HepG2 (cell line): ENCODE results near the gene ACOXL. TPM values are rescaled to one million over a fixed set of nuclear protein-coding genes. Genes with fewer than 3 reads are reported as not detected.

ENCODE experiments used
- FOXC1 ChIP-seq: sonication (generic); formaldehyde crosslinking; IDR thresholded peaks from 2 replicates; pipeline ENCODE4 v1.8.0; 2022; ENCODE audit warnings: mild to moderate bottlenecking, missing genetic modification reagents, borderline replicate concordance
- GATA4 ChIP-seq: sonication (generic); IDR thresholded peaks from 2 replicates; pipeline ENCODE4 v1.6.1; 2016; ENCODE audit warnings: antibody characterized with exemption, low read depth, borderline replicate concordance
- HDAC6 ChIP-seq: fragments of 200-600 bp; sonication (generic); IDR thresholded peaks from 2 replicates; pipeline ENCODE4 v1.7.0; 2017; ENCODE audit warnings: mild to moderate bottlenecking, antibody characterized with exemption, low read length, low read depth
- HIVEP1 ChIP-seq: sonication (generic); formaldehyde crosslinking; IDR thresholded peaks from 2 replicates; pipeline ENCODE4 v1.4.0; 2020; ENCODE audit warnings: mild to moderate bottlenecking, missing genetic modification reagents
- HOXA9 ChIP-seq: sonication (generic); formaldehyde crosslinking; IDR thresholded peaks from 2 replicates; pipeline ENCODE4 v1.8.1; 2022; ENCODE audit warnings: missing genetic modification reagents, mild to moderate bottlenecking, moderate library complexity, borderline replicate concordance
- MTA1 ChIP-seq: sonication (generic); formaldehyde crosslinking; IDR thresholded peaks from 2 replicates; pipeline ENCODE4 v1.4.0; 2020; ENCODE audit warnings: missing genetic modification reagents, mild to moderate bottlenecking, borderline replicate concordance
- NFKB2 ChIP-seq: sonication (generic); formaldehyde crosslinking; IDR thresholded peaks from 2 replicates; pipeline ENCODE4 v1.4.0; 2020; ENCODE audit warnings: missing genetic modification reagents, borderline replicate concordance
- SOX6 ChIP-seq, 2 experiments: fragments of 450-650 bp in 1 of 2; sonication (generic) in 1 of 2; formaldehyde crosslinking in 1 of 2; IDR thresholded peaks; 2 replicates each; pipeline versions ENCODE4 v1.4.0 to v1.6.1; 2017 to 2020; ENCODE audit warnings: antibody characterized with exemption in 1 of 2, mild to moderate bottlenecking in 1 of 2, missing genetic modification reagents in 1 of 2
- ZNF12 ChIP-seq: sonication (generic); formaldehyde crosslinking; IDR thresholded peaks from 2 replicates; pipeline ENCODE4 v1.5.0; 2020; ENCODE audit warnings: missing genetic modification reagents
- ZNF331 ChIP-seq: sonication (generic); formaldehyde crosslinking; IDR thresholded peaks from 2 replicates; pipeline ENCODE4 v1.4.0; 2020; ENCODE audit warnings: missing genetic modification reagents
- ZNF33A ChIP-seq: sonication (generic); formaldehyde crosslinking; IDR thresholded peaks from 2 replicates; pipeline ENCODE4 v1.5.1; 2020; ENCODE audit warnings: missing genetic modification reagents, mild to moderate bottlenecking, moderate library complexity, borderline replicate concordance
- polyA plus RNA-seq, 8 experiments: library from polyadenylated mRNA; depleted of rRNA in 3 of 8; stranded (reverse) in 7 of 8; unstranded in 1 of 8; fragments of >200 nt; fragmentation: Illumina TruSeq in 4 of 8; extraction: Trizol in 4 of 8; gene quantifications; 2 replicates each; pipeline versions ENCODE4 v1.2.1 to v1.2.3, GENCODE V29; 2011 to 2016; ENCODE audit warnings: low read depth in 4 of 8, missing spikeins in 1 of 8, mixed read lengths in 1 of 8; ENCODE audit not compliant: insufficient read depth in 1 of 8
- total RNA-seq, 5 experiments: library from RNA; depleted of rRNA; stranded (reverse); fragments of >200 nt; fragmentation: Illumina TruSeq; extraction: Trizol; gene quantifications; 2 replicates each; pipeline ENCODE4 v1.2.3, GENCODE V29; 2016; ENCODE audit warnings: low read depth in 1 of 5
- TF ChIP-seq, protein P1 (sequence below): sonication (generic); formaldehyde crosslinking; conservative IDR thresholded peaks from 2 replicates; pipeline ENCODE4 v1.8.0; 2022; ENCODE audit warnings: low read depth, missing genetic modification reagents
- TF ChIP-seq, protein P2 (sequence below): sonication (generic); formaldehyde crosslinking; IDR thresholded peaks from 2 replicates; pipeline ENCODE4 v1.5.0; 2020; ENCODE audit warnings: mild to moderate bottlenecking, missing genetic modification reagents
- TF ChIP-seq, protein P3 (sequence below): IDR thresholded peaks from 2 replicates; pipeline ENCODE4 v1.6.1; 2016; ENCODE audit warnings: missing biosample characterization, missing genetic modification reagents, low read depth
- TF ChIP-seq, protein P4 (sequence below): sonication (generic); formaldehyde crosslinking; IDR thresholded peaks from 2 replicates; pipeline ENCODE4 v1.4.0; 2020; ENCODE audit warnings: missing genetic modification reagents, borderline replicate concordance

The ACOXL gene
- total and polyA plus RNA-seq, 2 of the 13 experiments (the other 11 are each of a cell fraction or from before 2014, with no cell fraction given), result not detected

DNA sequence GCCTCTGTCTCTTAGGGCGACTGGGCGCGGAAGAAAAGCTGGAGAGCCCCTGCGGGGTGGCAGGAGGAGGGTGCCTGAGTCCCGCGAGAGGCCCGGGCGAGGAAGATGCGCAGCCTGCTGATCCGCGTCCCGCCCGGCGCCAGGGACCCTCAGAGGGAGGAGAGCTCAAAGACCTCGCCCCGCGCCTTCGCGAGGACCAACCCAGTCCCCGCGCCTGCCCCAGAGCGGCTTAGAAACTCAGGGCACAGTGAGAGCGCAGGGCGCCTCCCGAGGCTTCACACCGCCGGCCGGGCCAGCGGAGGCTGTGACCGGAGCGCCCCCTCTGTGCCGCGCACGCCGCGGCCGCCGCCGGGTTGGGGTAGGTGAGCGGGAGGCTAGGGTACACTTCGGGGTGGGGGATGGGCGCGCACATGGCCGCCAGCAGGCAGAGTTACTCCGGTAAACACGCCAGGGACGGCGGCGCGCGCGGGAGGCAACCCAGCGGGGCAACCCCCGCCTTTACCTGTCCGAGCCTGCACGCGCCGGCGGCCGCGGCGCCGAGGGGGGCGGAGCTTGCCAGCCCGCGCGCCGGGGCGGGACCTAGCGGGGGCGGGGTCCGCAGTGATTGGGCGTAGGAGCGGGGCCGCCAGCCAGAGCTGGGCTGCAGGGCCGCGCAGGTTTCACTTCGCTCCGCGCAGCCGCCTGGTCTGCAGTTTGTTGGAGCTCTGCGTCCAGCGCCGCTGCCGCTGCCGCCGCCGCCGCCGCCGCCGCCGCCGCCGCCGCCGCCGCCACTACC lies 388.1 kb downstream of the ACOXL start, which contains the start of gene BCL2L11 (continued):
- TF ChIP-seq ZNF12 (CRISPR knock-in tag), result no peak
- peak; percentile 70 for TF ChIP-seq GATA4
- TF ChIP-seq NFKB2, result peak; percentile 82
- peak; percentile 97 for TF ChIP-seq FOXC1
- no peak for TF ChIP-seq SOX6 (IDR thresholded peaks at IDR 0.05)
- peak; percentile 83 for TF ChIP-seq SOX6 (CRISPR knock-in tag; IDR thresholded peaks at IDR 0.05)
- TF ChIP-seq, protein P1, sequence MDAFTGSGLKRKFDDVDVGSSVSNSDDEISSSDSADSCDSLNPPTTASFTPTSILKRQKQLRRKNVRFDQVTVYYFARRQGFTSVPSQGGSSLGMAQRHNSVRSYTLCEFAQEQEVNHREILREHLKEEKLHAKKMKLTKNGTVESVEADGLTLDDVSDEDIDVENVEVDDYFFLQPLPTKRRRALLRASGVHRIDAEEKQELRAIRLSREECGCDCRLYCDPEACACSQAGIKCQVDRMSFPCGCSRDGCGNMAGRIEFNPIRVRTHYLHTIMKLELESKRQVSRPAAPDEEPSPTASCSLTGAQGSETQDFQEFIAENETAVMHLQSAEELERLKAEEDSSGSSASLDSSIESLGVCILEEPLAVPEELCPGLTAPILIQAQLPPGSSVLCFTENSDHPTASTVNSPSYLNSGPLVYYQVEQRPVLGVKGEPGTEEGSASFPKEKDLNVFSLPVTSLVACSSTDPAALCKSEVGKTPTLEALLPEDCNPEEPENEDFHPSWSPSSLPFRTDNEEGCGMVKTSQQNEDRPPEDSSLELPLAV (CRISPR knock-in tag), result peak; percentile 79; the same call in 1 of the 2 replicates
- peak; percentile 73; the same call in 1 of the 2 replicates for TF ChIP-seq MTA1 (CRISPR knock-in tag)
- TF ChIP-seq, protein P2, sequence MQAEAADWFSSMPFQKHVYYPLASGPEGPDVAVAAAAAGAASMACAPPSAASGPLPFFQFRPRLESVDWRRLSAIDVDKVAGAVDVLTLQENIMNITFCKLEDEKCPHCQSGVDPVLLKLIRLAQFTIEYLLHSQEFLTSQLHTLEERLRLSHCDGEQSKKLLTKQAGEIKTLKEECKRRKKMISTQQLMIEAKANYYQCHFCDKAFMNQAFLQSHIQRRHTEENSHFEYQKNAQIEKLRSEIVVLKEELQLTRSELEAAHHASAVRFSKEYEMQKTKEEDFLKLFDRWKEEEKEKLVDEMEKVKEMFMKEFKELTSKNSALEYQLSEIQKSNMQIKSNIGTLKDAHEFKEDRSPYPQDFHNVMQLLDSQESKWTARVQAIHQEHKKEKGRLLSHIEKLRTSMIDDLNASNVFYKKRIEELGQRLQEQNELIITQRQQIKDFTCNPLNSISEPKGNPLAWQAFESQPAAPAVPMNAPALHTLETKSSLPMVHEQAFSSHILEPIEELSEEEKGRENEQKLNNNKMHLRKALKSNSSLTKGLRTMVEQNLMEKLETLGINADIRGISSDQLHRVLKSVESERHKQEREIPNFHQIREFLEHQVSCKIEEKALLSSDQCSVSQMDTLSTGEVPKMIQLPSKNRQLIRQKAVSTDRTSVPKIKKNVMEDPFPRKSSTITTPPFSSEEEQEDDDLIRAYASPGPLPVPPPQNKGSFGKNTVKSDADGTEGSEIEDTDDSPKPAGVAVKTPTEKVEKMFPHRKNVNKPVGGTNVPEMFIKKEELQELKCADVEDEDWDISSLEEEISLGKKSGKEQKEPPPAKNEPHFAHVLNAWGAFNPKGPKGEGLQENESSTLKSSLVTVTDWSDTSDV, result peak; percentile 84
- peak; percentile 82; the same call in 1 of the 2 replicates for TF ChIP-seq HOXA9 (CRISPR knock-in tag)
- peak; percentile 86; the same call in 1 of the 2 replicates for TF ChIP-seq ZNF33A
- no peak for TF ChIP-seq HDAC6
- TF ChIP-seq, protein P3, sequence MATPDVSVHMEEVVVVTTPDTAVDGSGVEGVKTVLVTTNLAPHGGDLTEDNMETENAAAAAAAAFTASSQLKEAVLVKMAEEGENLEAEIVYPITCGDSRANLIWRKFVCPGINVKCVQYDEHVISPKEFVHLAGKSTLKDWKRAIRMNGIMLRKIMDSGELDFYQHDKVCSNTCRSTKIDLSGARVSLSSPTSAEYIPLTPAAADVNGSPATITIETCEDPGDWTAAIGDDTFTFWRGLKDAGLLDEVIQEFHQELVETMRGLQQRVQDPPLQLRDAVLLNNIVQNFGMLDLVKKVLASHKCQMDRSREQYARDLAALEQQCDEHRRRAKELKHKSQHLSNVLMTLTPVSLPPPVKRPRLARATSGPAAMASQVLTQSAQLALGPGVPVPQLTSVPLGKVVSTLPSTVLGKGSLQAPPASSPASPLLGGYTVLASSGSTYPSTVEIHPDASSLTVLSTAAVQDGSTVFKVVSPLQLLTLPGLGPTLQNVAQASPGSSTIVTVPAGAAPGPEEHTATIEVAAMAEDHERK (CRISPR knock-in tag), result peak; percentile 56; the same call in 1 of the 2 replicates
- TF ChIP-seq ZNF331 (CRISPR knock-in tag), result peak; percentile 96
- peak; percentile 80; the same call in 1 of the 2 replicates for TF ChIP-seq HIVEP1 (CRISPR knock-in tag)
- TF ChIP-seq, protein P4, sequence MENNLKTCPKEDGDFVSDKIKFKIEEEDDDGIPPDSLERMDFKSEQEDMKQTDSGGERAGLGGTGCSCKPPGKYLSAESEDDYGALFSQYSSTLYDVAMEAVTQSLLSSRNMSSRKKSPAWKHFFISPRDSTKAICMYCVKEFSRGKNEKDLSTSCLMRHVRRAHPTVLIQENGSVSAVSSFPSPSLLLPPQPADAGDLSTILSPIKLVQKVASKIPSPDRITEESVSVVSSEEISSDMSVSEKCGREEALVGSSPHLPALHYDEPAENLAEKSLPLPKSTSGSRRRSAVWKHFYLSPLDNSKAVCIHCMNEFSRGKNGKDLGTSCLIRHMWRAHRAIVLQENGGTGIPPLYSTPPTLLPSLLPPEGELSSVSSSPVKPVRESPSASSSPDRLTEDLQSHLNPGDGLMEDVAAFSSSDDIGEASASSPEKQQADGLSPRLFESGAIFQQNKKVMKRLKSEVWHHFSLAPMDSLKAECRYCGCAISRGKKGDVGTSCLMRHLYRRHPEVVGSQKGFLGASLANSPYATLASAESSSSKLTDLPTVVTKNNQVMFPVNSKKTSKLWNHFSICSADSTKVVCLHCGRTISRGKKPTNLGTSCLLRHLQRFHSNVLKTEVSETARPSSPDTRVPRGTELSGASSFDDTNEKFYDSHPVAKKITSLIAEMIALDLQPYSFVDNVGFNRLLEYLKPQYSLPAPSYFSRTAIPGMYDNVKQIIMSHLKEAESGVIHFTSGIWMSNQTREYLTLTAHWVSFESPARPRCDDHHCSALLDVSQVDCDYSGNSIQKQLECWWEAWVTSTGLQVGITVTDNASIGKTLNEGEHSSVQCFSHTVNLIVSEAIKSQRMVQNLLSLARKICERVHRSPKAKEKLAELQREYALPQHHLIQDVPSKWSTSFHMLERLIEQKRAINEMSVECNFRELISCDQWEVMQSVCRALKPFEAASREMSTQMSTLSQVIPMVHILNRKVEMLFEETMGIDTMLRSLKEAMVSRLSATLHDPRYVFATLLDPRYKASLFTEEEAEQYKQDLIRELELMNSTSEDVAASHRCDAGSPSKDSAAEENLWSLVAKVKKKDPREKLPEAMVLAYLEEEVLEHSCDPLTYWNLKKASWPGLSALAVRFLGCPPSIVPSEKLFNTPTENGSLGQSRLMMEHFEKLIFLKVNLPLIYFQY (CRISPR knock-in tag), result peak; percentile 87; the same call in 1 of the 2 replicates
